Stimulated activated naive B cell treated with anti-CD40 and anti-IgM and Interleukin-4, amounts not matched to agents 10 μg/mL and 1 μg/mL and 100 μg/mL, for 72 hours (primary cell): ENCODE results near the gene MYOD1.

ENCODE experiments used
- ATAC-seq, 2 donors: fragments of 150-1000 bp; cut with Tn5 transposase; replicated peaks; 2 replicates each; pipeline ENCODE4 v1.10.0; 2021; ENCODE audit warnings: moderate library complexity in 1 of 2
- DNase-seq: peaks from one replicate; pipeline ENCODE4 v3.0.0; 2021
- H3K27ac Mint-ChIP-seq: one replicate; pipeline ENCODE4 v1.8.0; 2022; ENCODE audit warnings: mild to moderate bottlenecking, mixed read lengths
- H3K27me3 Mint-ChIP-seq, 2 donors: one replicate each; pipeline ENCODE4 v1.8.0; 2022; ENCODE audit warnings: mixed read lengths in 2 of 2
- H3K36me3 Mint-ChIP-seq, 2 donors: one replicate each; pipeline ENCODE4 v1.8.0; 2022; ENCODE audit warnings: mixed read lengths in 2 of 2, mild to moderate bottlenecking in 1 of 2
- H3K4me1 Mint-ChIP-seq, 2 donors: one replicate each; pipeline ENCODE4 v1.8.0; 2022; ENCODE audit warnings: mixed read lengths in 2 of 2, mild to moderate bottlenecking in 1 of 2
- H3K4me3 Mint-ChIP-seq, 2 donors: one replicate each; pipeline ENCODE4 v1.8.0; 2022; ENCODE audit warnings: mild to moderate bottlenecking in 2 of 2, mixed read lengths in 2 of 2, moderate library complexity in 1 of 2
- H3K9me3 Mint-ChIP-seq, 2 donors: one replicate each; pipeline ENCODE4 v1.8.0; 2022; ENCODE audit warnings: mixed read lengths in 2 of 2, mild to moderate bottlenecking in 1 of 2

Gene MYOD1

GRCh38 chr11:17718015-17718414 is 1.4 kb upstream of the MYOD1 start:
- Mint-ChIP-seq H3K36me3 (no peaks in the 10 kb centered on the region), H3K27ac (no peak overlapping the region), H3K4me3 (no peak overlapping the region), H3K9me3 (no peaks in the 10 kb centered on the region), H3K27me3 (peaks cover 29 to 35% of the 10 kb centered on the region in 2 donors), H3K4me1 (no peaks in the 10 kb centered on the region)
- no peak for DNase-seq
- no peak for ATAC-seq

- DNase-seq (no peak), ATAC-seq (no peak)
- Mint-ChIP-seq H3K4me3 (no peak overlapping the region), H3K36me3 (no peaks in the 10 kb centered on the region), H3K27ac (no peak overlapping the region), H3K9me3 (no peaks in the 10 kb centered on the region), H3K4me1 (no peaks in the 10 kb centered on the region), H3K27me3 (peaks cover 30 to 37% of the 10 kb centered on the region in 2 donors)
Observed at GRCh38 chr11:17718510-17718962, 835 bp upstream of the MYOD1 start.

- ATAC-seq, result no peak
- H3K27me3 Mint-ChIP-seq, result peaks cover 37 to 47% of the 10 kb centered on the region in 2 donors
- no peaks in the 10 kb centered on the region for H3K4me1 Mint-ChIP-seq
Observed at GRCh38 chr11:17719938-17720795, 796 bp downstream of the MYOD1 start.

GRCh38 chr11:17720796-17721171 is 1.4 kb downstream of the MYOD1 start:
- DNase-seq (no peak), ATAC-seq (no peak)
- Mint-ChIP-seq H3K36me3 (no peaks in the 10 kb centered on the region), H3K9me3 (no peaks in the 10 kb centered on the region), H3K27me3 (peaks cover 39 to 50% of the 10 kb centered on the region in 2 donors), H3K4me1 (no peaks in the 10 kb centered on the region), H3K4me3 (no peak overlapping the region), H3K27ac (no peak overlapping the region)

More at GRCh38 chr11:17719938-17720795, 796 bp downstream of the MYOD1 start:
- Mint-ChIP-seq H3K4me3 (no peak overlapping the region), H3K9me3 (no peaks in the 10 kb centered on the region), H3K27ac (no peak overlapping the region), H3K36me3 (no peaks in the 10 kb centered on the region)
- no peak for DNase-seq

GRCh38 chr11:17721242-17721999 is 2.0 kb downstream of the MYOD1 start:
- ATAC-seq (no peak), DNase-seq (no peak)
- H3K4me3 Mint-ChIP-seq, result no peak overlapping the region
- no peaks in the 10 kb centered on the region for H3K9me3 Mint-ChIP-seq
- no peaks in the 10 kb centered on the region for H3K4me1 Mint-ChIP-seq
- peaks cover 39 to 50% of the 10 kb centered on the region in 2 donors for H3K27me3 Mint-ChIP-seq
- H3K27ac Mint-ChIP-seq, result peak overlapping the region; percentile 22
- H3K36me3 Mint-ChIP-seq, result no peaks in the 10 kb centered on the region

GRCh38 chr11:17722000-17722643 is 2.8 kb downstream of the MYOD1 start:
- no peak overlapping the region for H3K4me3 Mint-ChIP-seq
- H3K27me3 Mint-ChIP-seq, result peaks cover 39 to 51% of the 10 kb centered on the region in 2 donors
- no peaks in the 10 kb centered on the region for H3K36me3 Mint-ChIP-seq
- ATAC-seq (no peak), DNase-seq (no peak)
- H3K9me3 Mint-ChIP-seq, result no peaks in the 10 kb centered on the region
- H3K27ac Mint-ChIP-seq, result peak overlapping the region; percentile 22
- H3K4me1 Mint-ChIP-seq, result no peaks in the 10 kb centered on the region

- Mint-ChIP-seq H3K4me1 (no peaks in the 10 kb centered on the region), H3K4me3 (no peak overlapping the region), H3K36me3 (no peaks in the 10 kb centered on the region), H3K27ac (no peak overlapping the region), H3K9me3 (no peaks in the 10 kb centered on the region), H3K27me3 (peaks cover 38 to 64% of the 10 kb centered on the region in 2 donors)
- no peak for DNase-seq
- no peak for ATAC-seq
Observed at GRCh38 chr11:17724020-17724908, 4.9 kb downstream of the MYOD1 start.

GRCh38 chr11:17725174-17725573 is 5.8 kb downstream of the MYOD1 start:
- no peak overlapping the region for H3K27ac Mint-ChIP-seq
- H3K36me3 Mint-ChIP-seq, result no peaks in the 10 kb centered on the region
- DNase-seq (no peak), ATAC-seq (no peak)
- H3K4me3 Mint-ChIP-seq, result no peak overlapping the region
- H3K4me1 Mint-ChIP-seq, result no peaks in the 10 kb centered on the region
- no peaks in the 10 kb centered on the region for H3K9me3 Mint-ChIP-seq
- peaks cover 43 to 62% of the 10 kb centered on the region in 2 donors for H3K27me3 Mint-ChIP-seq

GRCh38 chr11:17730137-17730536 is 10.8 kb downstream of the MYOD1 start:
- no peak for ATAC-seq
- peaks cover 4 to 6% of the 10 kb centered on the region in 2 donors for H3K4me1 Mint-ChIP-seq
- H3K27me3 Mint-ChIP-seq, result peaks cover 48 to 59% of the 10 kb centered on the region in 2 donors
- no peak overlapping the region for H3K27ac Mint-ChIP-seq
- no peak overlapping the region for H3K4me3 Mint-ChIP-seq
- no peak for DNase-seq
- peaks cover 0 to 2% of the 10 kb centered on the region in 2 donors for H3K36me3 Mint-ChIP-seq
- H3K9me3 Mint-ChIP-seq, result no peaks in the 10 kb centered on the region

GRCh38 chr11:17730608-17731462 is 11.5 kb downstream of the MYOD1 start:
- Mint-ChIP-seq H3K36me3 (peaks cover 0 to 2% of the 10 kb centered on the region in 2 donors), H3K9me3 (no peaks in the 10 kb centered on the region), H3K27me3 (peaks cover 46 to 56% of the 10 kb centered on the region in 2 donors), H3K4me1 (peaks cover 4 to 6% of the 10 kb centered on the region in 2 donors), H3K27ac (no peak overlapping the region), H3K4me3 (no peak overlapping the region)
- peak; percentile 58 for DNase-seq
- peak; percentile 89 to 90 for ATAC-seq

- peaks cover 0 to 2% of the 10 kb centered on the region in 2 donors for H3K9me3 Mint-ChIP-seq
- DNase-seq, result no peak
- peaks cover 7 to 12% of the 10 kb centered on the region in 2 donors for H3K4me1 Mint-ChIP-seq
- H3K36me3 Mint-ChIP-seq, result peaks cover 2 to 4% of the 10 kb centered on the region in 2 donors
- no peak overlapping the region for H3K4me3 Mint-ChIP-seq
- H3K27ac Mint-ChIP-seq, result no peak overlapping the region
- ATAC-seq, result no peak
- H3K27me3 Mint-ChIP-seq, result peaks cover 60 to 63% of the 10 kb centered on the region in 2 donors
Observed at GRCh38 chr11:17733261-17733660, 13.9 kb downstream of the MYOD1 start.

GRCh38 chr11:17734418-17734911 is 15.1 kb downstream of the MYOD1 start, which contains the start of gene KCNC1:
KCNC1 (plus strand) TSS chr11:17734781; CDS start chr11:17736003, 1,222 bp downstream.
- Mint-ChIP-seq H3K27ac (peak within 1 kb of the TSS; percentile 34), H3K27me3 (peaks cover 52 to 57% of the 10 kb centered on the region in 2 donors), H3K9me3 (peaks cover 0 to 2% of the 10 kb centered on the region in 2 donors), H3K4me3 (peak within 1 kb of the TSS; percentile 73 to 83), H3K4me1 (peaks cover 7 to 12% of the 10 kb centered on the region in 2 donors), H3K36me3 (peaks cover 2 to 4% of the 10 kb centered on the region in 2 donors)
- ATAC-seq (peak in 1 of 2 donors; percentile 17), DNase-seq (no peak)
